HCT116 (cell line): ENCODE data around the gene APP. TPM values are rescaled to one million over a fixed set of nuclear protein-coding genes. Genes with fewer than 3 reads are reported as not detected.

Experiments used
- ATAC-seq: fragments of 200-7000 bp; cut with Tn5 transposase; 2 replicates; pipeline ENCODE4 v1.9.1; 2020; ENCODE audit warnings: mild to moderate bottlenecking, moderate library complexity
- BruUV-seq: library from RNA; stranded (reverse); fragments of 400-500 nt; replicated peaks from 2 replicates; lab custom pipeline; 2021; lab: Mats Ljungman, UMichigan
- CTCF ChIA-PET: fragments of 300-600 bp; sonication (Branson Sonifier 250); formaldehyde crosslinking; loops from one replicate; lab custom pipeline; 2021; ENCODE audit warnings: antibody characterized with exemption; lab: Charles Lee
- POLR2A ChIA-PET: fragments of 300-600, 350-600 bp; sonication (Branson Sonifier 250); formaldehyde crosslinking; loops from one replicate; lab custom pipeline; 2021; ENCODE audit warnings: antibody characterized with exemption; lab: Charles Lee
- RAD21 ChIA-PET, 2 experiments: fragments of 300-600 bp; sonication (Branson Sonifier 250); formaldehyde crosslinking; loops; one replicate each; lab custom pipeline; 2023; ENCODE audit warnings: low total read pairs in 2 of 2; ENCODE audit not compliant: uncharacterized antibody in 2 of 2, unreplicated experiment in 2 of 2, low non-redundant PET in 1 of 2; lab: Charles Lee
- DNase-seq: peaks from one replicate; pipeline ENCODE4 v3.0.0-alpha.2; 2010; ENCODE audit warnings: low read depth, low spot score
- H2AFZ ChIP-seq: fragments of 200-600 bp; shearing (Covaris generic), sonication (generic); 2 replicates; pipeline ENCODE4 v1.6.1; 2017; ENCODE audit warnings: low read depth, mixed run types, mixed read lengths, antibody characterized with exemption, low read length; ENCODE audit not compliant: poor library complexity, severe bottlenecking
- H3K27ac ChIP-seq: 2 replicates; pipeline ENCODE4 v1.5.1; 2012; ENCODE audit warnings: low read depth, low read length
- H3K27me3 ChIP-seq: fragments of 200-600 bp; sonication (generic); 2 replicates; pipeline ENCODE4 v1.6.1; 2016; ENCODE audit warnings: mixed run types, low read length, mixed read lengths; ENCODE audit not compliant: insufficient read depth
- H3K36me3 ChIP-seq, 2 experiments: fragments of 200-500 bp in 1 of 2; fragments of 200-600 bp in 1 of 2; sonication (Bioruptor generic) in 1 of 2; sonication (generic) in 1 of 2; 2 replicates each; pipeline versions ENCODE4 v1.5.1 to v1.6.1; 2014 to 2016; ENCODE audit warnings: low read length in 2 of 2, inconsistent platforms in 1 of 2, mixed read lengths in 1 of 2, mixed run types in 1 of 2; ENCODE audit not compliant: insufficient read depth in 2 of 2, control insufficient read depth in 1 of 2
- H3K4me1 ChIP-seq, 2 experiments: fragments of 200-600 bp in 1 of 2; sonication (generic) in 1 of 2; 2 replicates each; pipeline versions ENCODE4 v1.5.1 to v1.6.1; 2012 to 2017; ENCODE audit warnings: low read length in 2 of 2, inconsistent platforms in 1 of 2, mild to moderate bottlenecking in 1 of 2, mixed read lengths in 1 of 2, mixed run types in 1 of 2, moderate library complexity in 1 of 2; ENCODE audit not compliant: insufficient read depth in 2 of 2, control insufficient read depth in 1 of 2
- H3K4me2 ChIP-seq: fragments of 200-600 bp; sonication (generic); 2 replicates; pipeline ENCODE4 v1.6.1; 2017; ENCODE audit warnings: mixed run types, low read length, mixed read lengths
- H3K4me3 ChIP-seq, 2 experiments: fragments of 200-600 bp in 1 of 2; sonication (generic) in 1 of 2; replicated peaks in 1 of 2; 2 replicates each; pipeline ENCODE4 v1.5.1; 2011 to 2016; ENCODE audit warnings: low read length in 2 of 2, control low read depth in 1 of 2, low read depth in 1 of 2, mild to moderate bottlenecking in 1 of 2, mixed read lengths in 1 of 2, mixed run types in 1 of 2
- H3K79me2 ChIP-seq: fragments of 200-600 bp; sonication (generic); 2 replicates; pipeline ENCODE4 v1.6.1; 2017; ENCODE audit warnings: mild to moderate bottlenecking, mixed run types, low read length, moderate library complexity, mixed read lengths; ENCODE audit not compliant: insufficient read depth
- H3K9ac ChIP-seq: fragments of 200-600 bp; sonication (generic); 2 replicates; pipeline ENCODE4 v1.6.1; 2016; ENCODE audit warnings: low read length, mixed read lengths
- H3K9me2 ChIP-seq: fragments of 200-600 bp; sonication (generic), shearing (Covaris generic); 2 replicates; pipeline ENCODE4 v1.6.1; 2017; ENCODE audit warnings: mixed run types, mild to moderate bottlenecking, moderate library complexity; ENCODE audit not compliant: insufficient read depth
- H3K9me3 ChIP-seq, 2 experiments: fragments of 200-500 bp in 1 of 2; fragments of 200-600 bp in 1 of 2; sonication (Bioruptor generic) in 1 of 2; sonication (generic) in 1 of 2; 2 replicates each; pipeline ENCODE4 v1.6.1; 2014 to 2017; ENCODE audit warnings: low read length in 2 of 2, mixed read lengths in 2 of 2, inconsistent platforms in 1 of 2, low read depth in 1 of 2, mild to moderate bottlenecking in 1 of 2, mixed run types in 1 of 2, moderate library complexity in 1 of 2; ENCODE audit not compliant: control insufficient read depth in 1 of 2, insufficient read depth in 1 of 2
- H4K20me1 ChIP-seq: fragments of 200-600 bp; sonication (generic), shearing (Covaris generic); 2 replicates; pipeline ENCODE4 v1.6.1; 2017; ENCODE audit warnings: mixed run types, mild to moderate bottlenecking, moderate library complexity; ENCODE audit not compliant: insufficient read depth
- ATF3 ChIP-seq: IDR thresholded peaks from 2 replicates; pipeline ENCODE4 v1.6.1; 2012
- CEBPB ChIP-seq: IDR thresholded peaks from 2 replicates; pipeline ENCODE4 v1.6.1; 2012; ENCODE audit warnings: low read depth
- CTCF ChIP-seq, 3 experiments: fragments of 200-600 bp in 1 of 3; sonication (generic) in 1 of 3; IDR thresholded peaks in 2 of 3; conservative IDR thresholded peaks in 1 of 3; 2 replicates each; pipeline ENCODE4 v1.5.1; 2012 to 2017; ENCODE audit warnings: low read depth in 2 of 3, low read length in 2 of 3, antibody characterized with exemption in 1 of 3, borderline replicate concordance in 1 of 3, control low read depth in 1 of 3, mild to moderate bottlenecking in 1 of 3, mixed read lengths in 1 of 3, mixed run types in 1 of 3, moderate library complexity in 1 of 3; ENCODE audit not compliant: insufficient read depth in 1 of 3
- EZH2phosphoT487 ChIP-seq: fragments of 200-600 bp; IDR thresholded peaks from 2 replicates; pipeline ENCODE4 v1.6.1; 2018; ENCODE audit warnings: antibody characterized with exemption, borderline replicate concordance
- JUND ChIP-seq: IDR thresholded peaks from 2 replicates; pipeline ENCODE4 v1.6.1; 2012
- MAX ChIP-seq: IDR thresholded peaks from 2 replicates; pipeline ENCODE4 v1.6.1; 2012
- POLR2A ChIP-seq: IDR thresholded peaks from 2 replicates; pipeline ENCODE4 v1.7.0; 2011; ENCODE audit warnings: borderline replicate concordance; ENCODE audit not compliant: insufficient read depth, insufficient read length; ENCODE audit errors: extremely low read depth
- RAD21 ChIP-seq: IDR thresholded peaks from 2 replicates; pipeline ENCODE4 v1.6.1; 2012; ENCODE audit warnings: low read depth, mild to moderate bottlenecking
- REST ChIP-seq: IDR thresholded peaks from 2 replicates; pipeline ENCODE4 v1.6.1; 2012; ENCODE audit warnings: low read depth
- SP1 ChIP-seq: IDR thresholded peaks from 2 replicates; pipeline ENCODE4 v1.6.1; 2012; ENCODE audit warnings: low read depth
- SRF ChIP-seq: IDR thresholded peaks from 2 replicates; pipeline ENCODE4 v1.6.1; 2012; ENCODE audit warnings: low read depth
- TCF7L2 ChIP-seq: IDR thresholded peaks from 2 replicates; pipeline ENCODE4 v1.7.0; 2011; ENCODE audit warnings: borderline replicate concordance, inconsistent platforms; ENCODE audit not compliant: insufficient read depth, insufficient read length; ENCODE audit errors: extremely low read depth
- ZBTB33 ChIP-seq: IDR thresholded peaks from 2 replicates; pipeline ENCODE4 v1.6.1; 2011; ENCODE audit warnings: mild to moderate bottlenecking, low read length, moderate library complexity; ENCODE audit not compliant: insufficient replicate concordance; ENCODE audit errors: extremely low read depth
- ZFX ChIP-seq: fragments of 450-650 bp; IDR thresholded peaks from 2 replicates; pipeline ENCODE4 v1.6.1; 2017
- ZNF274 ChIP-seq: fragments of 200-500 bp; sonication (Bioruptor generic); IDR thresholded peaks from 2 replicates; pipeline ENCODE4 v1.6.1; 2014; ENCODE audit warnings: mild to moderate bottlenecking, low read depth, low read length, inconsistent platforms
- intact Hi-C: fragments of 100-400 bp; cut with micrococcal nuclease; formaldehyde crosslinking; loops from 2 replicates; pipeline ENCODE4 v1.10.0; 2022
- total RNA-seq: library from RNA; stranded (reverse); gene quantifications from one replicate; pipeline ENCODE4 v1.2.1, GENCODE V29; 2021; ENCODE audit not compliant: unreplicated experiment

The APP gene
- total RNA-seq, 1 experiment from 2014 or later = 267 TPM

- Histone ChIP-seq H3K4me2 (no peak overlapping the region), H3K4me1 (no peaks in the 10 kb centered on the region), H3K36me3 (no peaks in the 10 kb centered on the region; a peak in 1 of 4 replicates), H3K79me2 (no peaks in the 10 kb centered on the region), H4K20me1 (no peaks in the 10 kb centered on the region), H3K9ac (no peak overlapping the region), H3K9me3 (no peaks in the 10 kb centered on the region), H2AFZ (no peak overlapping the region), H3K27me3 (no peaks in the 10 kb centered on the region), H3K27ac (no peak overlapping the region), H3K4me3 (no peak overlapping the region), H3K9me2 (no peaks in the 10 kb centered on the region)
- ATAC-seq = no peak
- no TSS peak for BruUV-seq
- intact Hi-C loops = no loop called here
- DNase-seq = no peak
- TF ChIP-seq ZNF274 (no peak), POLR2A (no peak), MAX (no peak), EZH2phosphoT487 (no peak), RAD21 (no peak), SRF (no peak), REST (no peak), SP1 (no peak), CTCF (IDR thresholded peaks at IDR 0.05 in 2 of 3, conservative IDR thresholded peaks at IDR 0.05 in 1 of 3; ENCODE audit: borderline replicate concordance in 1 of 3, insufficient read depth in 1 of 3, low read depth in 2 of 3, low read length in 2 of 3) (no peak), ATF3 (no peak), ZFX (no peak), TCF7L2 (no peak), ZBTB33 (no peak), CEBPB (no peak), JUND (no peak)
- POLR2A ChIA-PET = no interaction called here
- CTCF ChIA-PET = no interaction called here
- RAD21 ChIA-PET = no interaction called here
These were observed 320.3 kb downstream of the APP start for GRCh38 chr21:25850126-25850842.
